Esophagus muscularis mucosa (tissue), 4 donors: Measurements from ENCODE around the gene VPS13D. TPM values are rescaled to one million over a fixed set of nuclear protein-coding genes. Genes with fewer than 3 reads are reported as not detected.

Experiments
- DNase-seq: peaks from one replicate; pipeline ENCODE4 v3.0.0-alpha.2; 2017; ENCODE audit errors: extremely low spot score
- H3K27ac ChIP-seq, 4 donors: fragments of 200-600 bp; sonication (generic); replicated peaks in 1 of 4; 1 replicate in 3 of 4; 2 replicates in 1 of 4; pipeline ENCODE4 v1.5.1; 2016 to 2019; ENCODE audit warnings: mild to moderate bottlenecking in 1 of 4
- H3K27me3 ChIP-seq, 4 donors: fragments of 200-600 bp; sonication (generic); one replicate each; pipeline versions ENCODE4 v1.5.1 to v1.6.0; 2016 to 2019
- H3K36me3 ChIP-seq, 4 donors: fragments of 200-600 bp; sonication (generic); one replicate each; pipeline ENCODE4 v1.5.1; 2016 to 2019
- H3K4me1 ChIP-seq, 4 donors: fragments of 200-600 bp; sonication (generic); one replicate each; pipeline ENCODE4 v1.5.1; 2016 to 2019
- H3K4me3 ChIP-seq, 4 donors: fragments of 200-600 bp; sonication (generic); 1 replicate in 2 of 4; 2 replicates in 2 of 4; pipeline ENCODE4 v1.5.1; 2016 to 2019; ENCODE audit warnings: mild to moderate bottlenecking in 4 of 4, moderate library complexity in 1 of 4
- H3K9me3 ChIP-seq, 4 donors: fragments of 200-600 bp; sonication (generic); 1 replicate in 3 of 4; 2 replicates in 1 of 4; pipeline ENCODE4 v1.5.1; 2016 to 2019
- CTCF ChIP-seq, 3 experiments: fragments of 200-600 bp in 2 of 3; fragments of 450-650 bp in 1 of 3; sonication (generic) in 2 of 3; IDR thresholded peaks; one replicate each; pipeline ENCODE4 v1.5.1; 2017 to 2019; ENCODE audit warnings: antibody characterized with exemption in 3 of 3, mild to moderate bottlenecking in 2 of 3, moderate library complexity in 1 of 3
- EP300 ChIP-seq: sonication (generic); formaldehyde crosslinking; IDR thresholded peaks from one replicate; pipeline ENCODE4 v1.6.1; 2017; ENCODE audit warnings: antibody characterized with exemption
- POLR2A ChIP-seq: fragments of 450-650 bp; IDR thresholded peaks from one replicate; pipeline ENCODE4 v1.6.1; 2017; ENCODE audit warnings: antibody characterized with exemption, moderate library complexity, mild to moderate bottlenecking, low read depth
- POLR2AphosphoS5 ChIP-seq, 2 donors: sonication (generic); formaldehyde crosslinking; IDR thresholded peaks; one replicate each; pipeline ENCODE4 v1.6.1; 2017; ENCODE audit warnings: antibody characterized with exemption in 2 of 2
- WGBS: methylation state at CpG from one replicate; pipeline ENCODE4 v1.1.5; 2018; 5-methylcytosine and 5-hydroxymethylcytosine counted together
- intact Hi-C: fragments of 100-400 bp; cut with DNase I; formaldehyde crosslinking; loops from one replicate; pipeline ENCODE4 v1.15.1; 2023
- total RNA-seq, 4 donors: library from RNA; depleted of rRNA; stranded (reverse); fragments of >200 nt; gene quantifications; one replicate each; pipeline versions ENCODE4 v1.1.0 to v1.2.1, GENCODE V29; 2016

Gene VPS13D
- total RNA-seq, 4 donors from 2014 or later = 67.8 to 93.3 (median 85.4) TPM

GRCh38 chr1:12501661-12502060 is 271.8 kb downstream of the VPS13D start:
- 70% methylated on average over 9 of the region's 9 CpGs for WGBS
- DNase-seq = no peak
- H3K4me3 ChIP-seq = no peak overlapping the region
- peaks cover 0 to 43% (median 17%) of the 10 kb centered on the region in 4 donors for H3K36me3 ChIP-seq
- intact Hi-C loops = no loop called here
- TF ChIP-seq POLR2AphosphoS5 (IDR thresholded peaks at IDR 0.05) (peak; percentile 9 to 40), POLR2A (no peak), CTCF (IDR thresholded peaks at IDR 0.05) (no peak), EP300 (no peak)
- H3K9me3 ChIP-seq = no peaks in the 10 kb centered on the region
- peak overlapping the region; percentile 21 to 72 (median 54) for H3K27ac ChIP-seq
- H3K27me3 ChIP-seq = no peaks in the 10 kb centered on the region
- peaks cover 7 to 45% (median 38%) of the 10 kb centered on the region in 4 donors for H3K4me1 ChIP-seq

- peaks cover 0 to 45% (median 19%) of the 10 kb centered on the region in 4 donors for H3K36me3 ChIP-seq
These were observed 272.7 kb downstream of the VPS13D start for GRCh38 chr1:12502336-12503109.

GRCh38 chr1:12503709-12504108 is 273.9 kb downstream of the VPS13D start:
- no peaks in the 10 kb centered on the region for H3K9me3 ChIP-seq
- H3K36me3 ChIP-seq = peaks cover 0 to 44% (median 21%) of the 10 kb centered on the region in 4 donors
- no peak overlapping the region for H3K4me3 ChIP-seq
- peaks cover 3 to 43% (median 36%) of the 10 kb centered on the region in 4 donors for H3K4me1 ChIP-seq
- DNase-seq = no peak
- H3K27me3 ChIP-seq = no peaks in the 10 kb centered on the region
- TF ChIP-seq POLR2AphosphoS5 (IDR thresholded peaks at IDR 0.05) (no peak), POLR2A (no peak), CTCF (IDR thresholded peaks at IDR 0.05) (no peak), EP300 (no peak)
- H3K27ac ChIP-seq = no peak overlapping the region
- 94% methylated on average over 8 of the region's 8 CpGs for WGBS
- intact Hi-C loops = no loop called here

More at GRCh38 chr1:12502336-12503109, 272.7 kb downstream of the VPS13D start:
- H3K9me3 ChIP-seq = no peaks in the 10 kb centered on the region
- no peaks in the 10 kb centered on the region for H3K27me3 ChIP-seq
- no peak overlapping the region for H3K4me3 ChIP-seq
- 89% methylated on average over 7 of the region's 11 CpGs for WGBS
- peaks cover 3 to 38% (median 31%) of the 10 kb centered on the region in 4 donors for H3K4me1 ChIP-seq
- intact Hi-C loops = no loop called here
- no peak for DNase-seq
- peak overlapping the region; percentile 21 to 72 (median 54) for H3K27ac ChIP-seq
- TF ChIP-seq POLR2AphosphoS5 (IDR thresholded peaks at IDR 0.05) (no peak), CTCF (IDR thresholded peaks at IDR 0.05) (no peak), POLR2A (no peak), EP300 (no peak)

GRCh38 chr1:12504601-12505000 is 274.8 kb downstream of the VPS13D start:
- DNase-seq = no peak
- TF ChIP-seq POLR2AphosphoS5 (IDR thresholded peaks at IDR 0.05) (no peak), POLR2A (no peak), EP300 (no peak), CTCF (IDR thresholded peaks at IDR 0.05) (no peak)
- Histone ChIP-seq H3K9me3 (no peaks in the 10 kb centered on the region), H3K27ac (peak overlapping the region in 1 of 4 donors; percentile 5), H3K4me1 (peaks cover 3 to 34% (median 33%) of the 10 kb centered on the region in 4 donors), H3K27me3 (no peaks in the 10 kb centered on the region), H3K36me3 (peaks cover 0 to 43% (median 19%) of the 10 kb centered on the region in 4 donors), H3K4me3 (no peak overlapping the region)
- 92% methylated on average over 10 of the region's 11 CpGs for WGBS
- intact Hi-C loops = no loop called here
